K562 (cell line): ENCODE results near the gene DNAH17. TPM values are rescaled to one million over a fixed set of nuclear protein-coding genes. Genes with fewer than 3 reads are reported as not detected.

Source experiments
- ATAC-seq: fragments of 200-7000 bp; cut with Tn5 transposase; 3 replicates; pipeline ENCODE4 v1.9.1; 2020; ENCODE audit warnings: moderate library complexity
- BruUV-seq: library from RNA; stranded (reverse); fragments of 400-500 nt; replicated peaks from 2 replicates; lab custom pipeline; 2021; lab: Mats Ljungman, UMichigan
- CTCF ChIA-PET: fragments of 300-600 bp; formaldehyde crosslinking; extraction: SDS; loops from one replicate; lab custom pipeline; 2021; ENCODE audit warnings: low intra/inter-chr PET ratio; lab: Yijun Ruan, JAX
- POLR2A ChIA-PET: fragments of 300-600, 350-650 bp; sonication (Branson Sonifier 250); formaldehyde crosslinking; extraction: SDS; loops from one replicate; lab custom pipeline; 2021; ENCODE audit warnings: antibody characterized with exemption, inconsistent platforms; lab: Yijun Ruan, JAX
- DNase-seq, 4 experiments: peaks; one replicate each; pipeline versions ENCODE4 v3.0.0 to v3.0.0-alpha.2; 2011 to 2018; ENCODE audit warnings: low spot score in 3 of 4, mixed read lengths in 3 of 4; ENCODE audit errors: extremely low read depth in 1 of 4
- FAIRE-seq: peaks from 2 replicates; lab custom pipeline; 2011; peaks lifted over from hg19 to GRCh38; lab: Jason Lieb, UNC
- H2AFZ ChIP-seq: 2 replicates; pipeline ENCODE4 v1.6.0; 2011; ENCODE audit warnings: low read depth, low read length, control low read depth, inconsistent platforms
- H3K27ac ChIP-seq: fragments of 200-600 bp; 3 replicates; pipeline ENCODE4 v1.8.0; 2011; ENCODE audit warnings: low read depth, mild to moderate bottlenecking, control low read depth, inconsistent platforms, low read length, moderate library complexity, mixed read lengths; ENCODE audit errors: extremely low read depth
- H3K27me3 ChIP-seq, 2 experiments: fragments of 300-600 bp in 1 of 2; 2 replicates in 1 of 2; 3 replicates in 1 of 2; pipeline versions ENCODE4 v1.6.0 to v1.8.0; 2011; ENCODE audit warnings: inconsistent platforms in 2 of 2, low read length in 2 of 2, mild to moderate bottlenecking in 1 of 2, mixed read lengths in 1 of 2, moderate library complexity in 1 of 2; ENCODE audit not compliant: control insufficient read depth in 2 of 2, insufficient read depth in 2 of 2
- H3K36me3 ChIP-seq: fragments of 300-600 bp; 3 replicates; pipeline ENCODE4 v1.8.0; 2011; ENCODE audit warnings: mild to moderate bottlenecking, low read length, inconsistent platforms; ENCODE audit not compliant: control insufficient read depth, insufficient read depth
- H3K4me1 ChIP-seq, 2 experiments: fragments of 200-600 bp in 1 of 2; replicated peaks in 1 of 2; 2 replicates in 1 of 2; 3 replicates in 1 of 2; pipeline versions ENCODE4 v1.5.1 to v1.8.0; 2011; ENCODE audit warnings: inconsistent platforms in 2 of 2, low read length in 2 of 2, mild to moderate bottlenecking in 1 of 2, mixed read lengths in 1 of 2, moderate library complexity in 1 of 2; ENCODE audit not compliant: control insufficient read depth in 2 of 2, insufficient read depth in 2 of 2
- H3K4me2 ChIP-seq: 2 replicates; pipeline ENCODE4 v1.6.1; 2011; ENCODE audit warnings: low read length, control low read depth, inconsistent platforms, mixed read lengths; ENCODE audit not compliant: insufficient read depth
- H3K4me3 ChIP-seq: fragments of 200-600 bp; sonication (generic), shearing (Covaris generic); 2 replicates; pipeline ENCODE4 v1.5.1; 2016; ENCODE audit warnings: control low read depth, inconsistent platforms
- H3K79me2 ChIP-seq: fragments of 200-600 bp; 3 replicates; pipeline ENCODE4 v1.8.0; 2011; ENCODE audit warnings: low read length, inconsistent platforms; ENCODE audit not compliant: control insufficient read depth, insufficient read depth
- H3K9ac ChIP-seq, 2 experiments: 2 replicates each; pipeline versions ENCODE4 v1.6.0 to v1.6.1; 2011; ENCODE audit warnings: low read depth in 2 of 2, low read length in 2 of 2, control low read depth in 1 of 2, inconsistent platforms in 1 of 2, mild to moderate bottlenecking in 1 of 2, mixed read lengths in 1 of 2; ENCODE audit not compliant: insufficient read depth in 1 of 2
- H3K9me1 ChIP-seq: one replicate; pipeline ENCODE4 v1.6.0; 2011; ENCODE audit warnings: inconsistent platforms, mild to moderate bottlenecking, low read length, moderate library complexity; ENCODE audit not compliant: control insufficient read depth, insufficient read depth
- H3K9me3 ChIP-seq: replicated peaks from 2 replicates; pipeline ENCODE4 v1.5.1; 2011; ENCODE audit warnings: low read depth, low read length, inconsistent platforms; ENCODE audit not compliant: control insufficient read depth, insufficient read depth
- H4K20me1 ChIP-seq: replicated peaks from 2 replicates; pipeline ENCODE4 v1.6.1; 2011; ENCODE audit warnings: low read length, inconsistent platforms, mixed read lengths; ENCODE audit not compliant: control insufficient read depth, insufficient read depth
- DMBX1 ChIP-seq: fragments of 250-450 bp; sonication (Bioruptor Pico); IDR thresholded peaks from 2 replicates; pipeline ENCODE4 v1.8.0; 2022; ENCODE audit warnings: inconsistent platforms, mild to moderate bottlenecking, moderate library complexity, borderline replicate concordance
- FOXA3 ChIP-seq, 2 experiments: fragments of 450-650 bp in 1 of 2; sonication (generic) in 1 of 2; formaldehyde crosslinking; IDR thresholded peaks in 1 of 2; conservative IDR thresholded peaks in 1 of 2; 2 replicates each; pipeline versions ENCODE4 v1.4.0 to v1.8.0; 2020 to 2022; ENCODE audit warnings: mild to moderate bottlenecking in 2 of 2, missing genetic modification reagents in 1 of 2
- GMEB1 ChIP-seq: fragments of 250-450 bp; sonication (Bioruptor Pico); IDR thresholded peaks from 2 replicates; pipeline ENCODE4 v1.4.0; 2020; ENCODE audit warnings: mild to moderate bottlenecking
- HMG20B ChIP-seq: fragments of 250-450 bp; sonication (Bioruptor Pico); IDR thresholded peaks from 2 replicates; pipeline ENCODE4 v1.5.0; 2021; ENCODE audit warnings: mild to moderate bottlenecking
- MCM7 ChIP-seq, 2 experiments: fragments of 450-650 bp; IDR thresholded peaks; 2 replicates each; pipeline ENCODE4 v1.6.1; 2016 to 2018
- NFIC ChIP-seq: fragments of 450-650 bp; IDR thresholded peaks from 2 replicates; pipeline ENCODE4 v1.6.1; 2017; ENCODE audit warnings: mild to moderate bottlenecking, inconsistent platforms
- PML ChIP-seq: IDR thresholded peaks from 2 replicates; pipeline ENCODE4 v1.6.1; 2012; ENCODE audit warnings: low read length, inconsistent platforms
- RFX7 ChIP-seq: fragments of 250-450 bp; sonication (Bioruptor Pico); IDR thresholded peaks from 2 replicates; pipeline ENCODE4 v1.5.1; 2021; ENCODE audit warnings: mild to moderate bottlenecking
- SAFB ChIP-seq: fragments of 200-400 bp; formaldehyde crosslinking; IDR thresholded peaks from 2 replicates; pipeline ENCODE4 v1.6.1; 2017; ENCODE audit warnings: low read depth, low read length, borderline replicate concordance
- SMAD1 ChIP-seq: fragments of 150-350 bp; IDR thresholded peaks from 2 replicates; pipeline ENCODE4 v1.6.1; 2014; ENCODE audit warnings: low read length, low read depth; ENCODE audit not compliant: partially characterized antibody
- SMARCE1 ChIP-seq: fragments of 450-650 bp; IDR thresholded peaks from 2 replicates; pipeline ENCODE4 v1.7.1; 2016; ENCODE audit warnings: mild to moderate bottlenecking
- ZNF41 ChIP-seq: fragments of 250-450 bp; sonication (Bioruptor Pico); conservative IDR thresholded peaks from 2 replicates; pipeline ENCODE4 v1.4.0; 2020; ENCODE audit warnings: mild to moderate bottlenecking
- WGBS: fragments of 100-300 bp; shearing (Covaris generic); methylation state at CpG from one replicate; pipeline ENCODE4 v1.1.6; 2016; ENCODE audit warnings: low coverage, mixed read lengths; ENCODE audit not compliant: insufficient coverage; ENCODE audit errors: missing lambda C conversion rate; 5-methylcytosine and 5-hydroxymethylcytosine counted together
- in situ Hi-C: fragments of 300-500 bp; cut with MboI; formaldehyde crosslinking; loops from 4 replicates; pipeline ENCODE4 v1.15.0; 2018; ENCODE audit warnings: inconsistent platforms, mixed read lengths
- intact Hi-C: fragments of 100-400 bp; cut with micrococcal nuclease; formaldehyde crosslinking; loops from 2 replicates; pipeline ENCODE4 v1.14.2; 2022
- polyA plus RNA-seq, 8 experiments: library from polyadenylated mRNA; depleted of rRNA in 4 of 8; stranded (reverse) in 5 of 8; unstranded in 3 of 8; fragments of >200 nt; fragmentation: Nextera tagmentation in 2 of 8; fragmentation: Illumina TruSeq in 1 of 8; extraction: Ambion mirVana in 2 of 8; extraction: Trizol in 1 of 8; gene quantifications; 2 replicates each; pipeline versions ENCODE4 v1.2.1 to v1.2.3, GENCODE V29; 2011 to 2014; ENCODE audit warnings: inconsistent platforms in 1 of 8, missing spikeins in 1 of 8
- total RNA-seq, 7 experiments: library from RNA; depleted of rRNA in 6 of 7; stranded (reverse); fragments of >200 nt in 6 of 7; fragmentation: Illumina TruSeq in 2 of 7; extraction: Trizol in 2 of 7; gene quantifications; 2 replicates each; pipeline versions ENCODE4 v1.2.1 to v1.2.3, GENCODE V29; 2011 to 2021; ENCODE audit warnings: low replicate concordance in 1 of 7
- TF ChIP-seq, protein P1 (sequence below): fragments of 150-350 bp; conservative IDR thresholded peaks from 2 replicates; pipeline ENCODE4 v1.6.1; 2014; ENCODE audit warnings: low read length

The DNAH17 gene
- total and polyA plus RNA-seq, 9 of the 15 experiments (the other 6 are each of a cell fraction or from before 2014, with no cell fraction given): under 0.01 to 0.06 (median 0.03) TPM; not detected in 5

- WGBS: 2% methylated on average over 12 of the region's 12 CpGs
- ATAC-seq (no peak), DNase-seq (no peak), FAIRE-seq (no peak)
- no peaks in the 10 kb centered on the region for H3K9me3 ChIP-seq
- H3K27me3 ChIP-seq: peaks cover 51 to 61% of the 10 kb centered on the region in 2 experiments
- H3K27ac ChIP-seq: no peak overlapping the region
- no TSS peak for BruUV-seq
- no peak overlapping the region for H3K9ac ChIP-seq
- no peak overlapping the region for H3K4me3 ChIP-seq
- peaks cover 0 to 4% of the 10 kb centered on the region in 2 experiments; a peak in 1 of 5 replicates for H3K4me1 ChIP-seq
- H3K9me1 ChIP-seq: peaks cover 4% of the 10 kb centered on the region
- H2AFZ ChIP-seq: no peak overlapping the region
- ChIA-PET CTCF (no interaction called here), POLR2A (no interaction called here)
- H3K4me2 ChIP-seq: no peak overlapping the region
- in situ Hi-C loops: no loop called here
- no peaks in the 10 kb centered on the region for H4K20me1 ChIP-seq
- no peaks in the 10 kb centered on the region for H3K36me3 ChIP-seq
- intact Hi-C loops: no loop called here
- no peaks in the 10 kb centered on the region for H3K79me2 ChIP-seq
- TF ChIP-seq SMAD1 (no peak), DMBX1 (CRISPR knock-in tag) (no peak), ZNF41 (no peak), GMEB1 (CRISPR knock-in tag) (no peak), NFIC (no peak), RFX7 (CRISPR knock-in tag) (no peak), SMARCE1 (no peak), MCM7 (IDR thresholded peaks at IDR 0.05) (no peak), HMG20B (CRISPR knock-in tag) (no peak), SAFB (no peak), PML (no peak), FOXA3 (CRISPR knock-in tag; conservative IDR thresholded peaks at IDR 0.05 in 1 of 2, IDR thresholded peaks at IDR 0.05 in 1 of 2) (no peak)
- TF ChIP-seq, protein P1, sequence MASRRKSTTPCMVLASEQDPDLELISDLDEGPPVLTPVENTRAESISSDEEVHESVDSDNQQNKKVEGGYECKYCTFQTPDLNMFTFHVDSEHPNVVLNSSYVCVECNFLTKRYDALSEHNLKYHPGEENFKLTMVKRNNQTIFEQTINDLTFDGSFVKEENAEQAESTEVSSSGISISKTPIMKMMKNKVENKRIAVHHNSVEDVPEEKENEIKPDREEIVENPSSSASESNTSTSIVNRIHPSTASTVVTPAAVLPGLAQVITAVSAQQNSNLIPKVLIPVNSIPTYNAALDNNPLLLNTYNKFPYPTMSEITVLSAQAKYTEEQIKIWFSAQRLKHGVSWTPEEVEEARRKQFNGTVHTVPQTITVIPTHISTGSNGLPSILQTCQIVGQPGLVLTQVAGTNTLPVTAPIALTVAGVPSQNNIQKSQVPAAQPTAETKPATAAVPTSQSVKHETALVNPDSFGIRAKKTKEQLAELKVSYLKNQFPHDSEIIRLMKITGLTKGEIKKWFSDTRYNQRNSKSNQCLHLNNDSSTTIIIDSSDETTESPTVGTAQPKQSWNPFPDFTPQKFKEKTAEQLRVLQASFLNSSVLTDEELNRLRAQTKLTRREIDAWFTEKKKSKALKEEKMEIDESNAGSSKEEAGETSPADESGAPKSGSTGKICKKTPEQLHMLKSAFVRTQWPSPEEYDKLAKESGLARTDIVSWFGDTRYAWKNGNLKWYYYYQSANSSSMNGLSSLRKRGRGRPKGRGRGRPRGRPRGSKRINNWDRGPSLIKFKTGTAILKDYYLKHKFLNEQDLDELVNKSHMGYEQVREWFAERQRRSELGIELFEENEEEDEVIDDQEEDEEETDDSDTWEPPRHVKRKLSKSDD: no peak
Observed at GRCh38 chr17:78468366-78468765, 108.8 kb downstream of the DNAH17 start.
